ENCODE results near the gene GAREM1. TPM values are rescaled to one million over a fixed set of nuclear protein-coding genes. Genes with fewer than 3 reads are reported as not detected.

The GAREM1 gene
- total and polyA plus RNA-seq, 2 of the 8 experiments (the other 6 are each of a cell fraction or from before 2014, with no cell fraction given), result 3.6 to 9.2 TPM

GRCh38 chr18:32418148-32418547 is 52.5 kb downstream of the GAREM1 start (continued):
- TF ChIP-seq CHD7 (IDR thresholded peaks at IDR 0.05; ENCODE audit: insufficient replicate concordance, low read length) (no peak), SP4 (IDR thresholded peaks at IDR 0.05; ENCODE audit: low read length) (no peak), SUZ12 (IDR thresholded peaks at IDR 0.05; ENCODE audit: low read length) (no peak), USF2 (IDR thresholded peaks at IDR 0.05; ENCODE audit: low read length) (no peak)

Data from H1 (cell line).